Immature natural killer cell (primary cell): Measurements from ENCODE around the gene SETD4. TPM values are rescaled to one million over a fixed set of nuclear protein-coding genes. Genes with fewer than 3 reads are reported as not detected.

Experiments used
- DNase-seq, 3 donors: peaks; one replicate each; pipeline ENCODE4 v3.0.0; 2022; ENCODE audit warnings: mixed read lengths in 1 of 3
- H3K27ac Mint-ChIP-seq, 6 donors: one replicate each; pipeline ENCODE4 v1.8.0; 2020; ENCODE audit warnings: mixed read lengths in 6 of 6, mild to moderate bottlenecking in 5 of 6, inconsistent platforms in 4 of 6, moderate library complexity in 3 of 6
- H3K27me3 Mint-ChIP-seq, 3 donors: one replicate each; pipeline ENCODE4 v1.8.0; 2020 to 2021; ENCODE audit warnings: low read depth in 3 of 3, mild to moderate bottlenecking in 3 of 3, mixed read lengths in 3 of 3, moderate library complexity in 3 of 3, inconsistent platforms in 1 of 3
- H3K36me3 Mint-ChIP-seq, 3 donors: one replicate each; pipeline ENCODE4 v1.8.0; 2020; ENCODE audit warnings: mixed read lengths in 3 of 3, inconsistent platforms in 2 of 3, mild to moderate bottlenecking in 2 of 3
- H3K4me1 Mint-ChIP-seq, 2 donors: one replicate each; pipeline ENCODE4 v1.8.0; 2020; ENCODE audit warnings: inconsistent platforms in 2 of 2, mild to moderate bottlenecking in 2 of 2, mixed read lengths in 2 of 2, moderate library complexity in 1 of 2
- H3K4me3 Mint-ChIP-seq, 5 donors: one replicate each; pipeline ENCODE4 v1.8.0; 2020; ENCODE audit warnings: mild to moderate bottlenecking in 5 of 5, mixed read lengths in 5 of 5, inconsistent platforms in 3 of 5, moderate library complexity in 3 of 5
- H3K9me3 Mint-ChIP-seq, 6 donors: one replicate each; pipeline ENCODE4 v1.8.0; 2020; ENCODE audit warnings: mild to moderate bottlenecking in 6 of 6, mixed read lengths in 6 of 6, inconsistent platforms in 4 of 6, moderate library complexity in 3 of 6
- polyA plus RNA-seq, 3 donors: library from polyadenylated mRNA; unstranded; fragments of 300-500 nt; fragmentation: Illumina TruSeq; gene quantifications; one replicate each; pipeline ENCODE4 v1.2.3, GENCODE V29; 2021

Gene SETD4
- polyA plus RNA-seq, 3 donors from 2014 or later = 6.5 to 11.2 (median 8.6) TPM

DNA sequence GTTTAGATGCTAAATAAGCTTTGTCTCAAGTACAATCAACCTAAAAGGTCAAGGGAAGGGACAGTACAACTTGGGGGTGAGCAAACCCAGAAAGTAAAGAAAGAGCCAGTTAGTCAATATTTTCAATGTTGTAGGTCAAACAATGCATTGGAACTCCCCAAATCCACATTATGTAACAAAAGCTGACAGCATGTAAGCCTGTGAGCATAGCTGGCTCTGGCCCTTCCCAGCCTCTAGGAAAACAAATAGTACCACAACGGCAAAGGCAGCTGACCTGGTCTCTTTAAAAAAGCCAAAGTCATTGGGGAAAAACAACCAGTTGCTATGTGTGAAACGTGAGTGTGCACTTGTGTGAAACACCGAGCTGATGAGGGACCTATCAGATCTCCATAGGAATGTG lies 12.9 kb upstream of the SETD4 start:
- peaks cover 0 to 9% (median 6%) of the 10 kb centered on the region in 6 donors for H3K9me3 Mint-ChIP-seq
- H3K27me3 Mint-ChIP-seq = peaks cover 4 to 11% (median 5%) of the 10 kb centered on the region in 3 donors
- peaks cover 34 to 36% of the 10 kb centered on the region in 2 donors for H3K4me1 Mint-ChIP-seq
- H3K27ac Mint-ChIP-seq = no peak overlapping the region
- H3K4me3 Mint-ChIP-seq = no peak overlapping the region
- peaks cover 6 to 13% (median 12%) of the 10 kb centered on the region in 3 donors for H3K36me3 Mint-ChIP-seq
- no peak for DNase-seq

- Mint-ChIP-seq H3K27me3 (peaks cover 4 to 8% (median 5%) of the 10 kb centered on the region in 3 donors), H3K9me3 (peaks cover 0 to 9% (median 6%) of the 10 kb centered on the region in 6 donors), H3K4me3 (no peak overlapping the region), H3K4me1 (peaks cover 33% of the 10 kb centered on the region in 2 donors), H3K36me3 (peaks cover 6 to 15% (median 12%) of the 10 kb centered on the region in 3 donors), H3K27ac (no peak overlapping the region)
- no peak for DNase-seq
Observed at GRCh38 chr21:36072453-36073162, 12.3 kb upstream of the SETD4 start.

- peaks cover 33% of the 10 kb centered on the region in 2 donors for H3K4me1 Mint-ChIP-seq
- peaks cover 0 to 9% (median 6%) of the 10 kb centered on the region in 6 donors for H3K9me3 Mint-ChIP-seq
- DNase-seq = no peak
- peaks cover 4 to 7% (median 5%) of the 10 kb centered on the region in 3 donors for H3K27me3 Mint-ChIP-seq
- H3K4me3 Mint-ChIP-seq = peak overlapping the region; percentile 86 to 90 (median 89)
- peaks cover 6 to 17% (median 12%) of the 10 kb centered on the region in 3 donors for H3K36me3 Mint-ChIP-seq
- peak overlapping the region in 4 of 6 donors; percentile 5 to 69 (median 46) for H3K27ac Mint-ChIP-seq
Observed at GRCh38 chr21:36070999-36071398, 10.7 kb upstream of the SETD4 start.

DNA sequence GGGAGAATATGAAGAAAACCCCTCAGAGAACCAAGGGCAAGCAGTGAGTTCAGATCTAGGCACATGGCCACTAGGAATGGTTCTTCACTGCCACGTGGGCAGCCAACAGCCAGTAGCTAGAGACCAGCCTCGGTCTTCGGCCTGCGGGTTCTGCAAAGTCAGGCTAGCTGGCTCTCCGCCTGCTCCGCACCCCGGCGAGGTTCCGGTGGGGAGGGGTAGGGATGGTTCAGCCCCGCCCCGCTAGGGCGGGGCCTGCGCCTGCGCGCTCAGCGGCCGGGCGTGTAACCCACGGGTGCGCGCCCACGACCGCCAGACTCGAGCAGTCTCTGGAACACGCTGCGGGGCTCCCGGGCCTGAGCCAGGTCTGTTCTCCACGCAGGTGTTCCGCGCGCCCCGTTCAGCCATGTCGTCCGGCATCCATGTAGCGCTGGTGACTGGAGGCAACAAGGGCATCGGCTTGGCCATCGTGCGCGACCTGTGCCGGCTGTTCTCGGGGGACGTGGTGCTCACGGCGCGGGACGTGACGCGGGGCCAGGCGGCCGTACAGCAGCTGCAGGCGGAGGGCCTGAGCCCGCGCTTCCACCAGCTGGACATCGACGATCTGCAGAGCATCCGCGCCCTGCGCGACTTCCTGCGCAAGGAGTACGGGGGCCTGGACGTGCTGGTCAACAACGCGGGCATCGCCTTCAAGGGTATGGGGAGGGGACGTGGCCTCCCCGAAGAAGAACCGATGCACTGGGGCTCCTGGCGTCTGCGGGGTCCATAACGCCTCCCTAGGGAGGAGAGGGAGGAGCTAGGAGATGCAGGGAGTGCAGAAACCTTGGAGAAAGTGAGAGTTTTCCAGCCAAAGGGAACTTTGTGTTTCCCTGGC lies 9.6 kb upstream of the SETD4 start, which contains the start of gene CBR1:
Gene CBR1, plus strand, starts transcription at position 312 of the 871 bp plus-strand sequence. Its CDS starts 92 bp downstream, at position 404.
- Mint-ChIP-seq H3K4me3 (peak within 1 kb of the TSS; percentile 86 to 90 (median 89)), H3K4me1 (peaks cover 33% of the 10 kb centered on the region in 2 donors), H3K9me3 (peaks cover 0 to 9% (median 6%) of the 10 kb centered on the region in 6 donors), H3K27me3 (peaks cover 3 to 7% (median 4%) of the 10 kb centered on the region in 3 donors), H3K36me3 (peaks cover 6 to 17% (median 12%) of the 10 kb centered on the region in 3 donors), H3K27ac (peak within 1 kb of the TSS; percentile 65 to 89 (median 79))
- DNase-seq = peak; percentile 87 to 90 (median 88)

DNA sequence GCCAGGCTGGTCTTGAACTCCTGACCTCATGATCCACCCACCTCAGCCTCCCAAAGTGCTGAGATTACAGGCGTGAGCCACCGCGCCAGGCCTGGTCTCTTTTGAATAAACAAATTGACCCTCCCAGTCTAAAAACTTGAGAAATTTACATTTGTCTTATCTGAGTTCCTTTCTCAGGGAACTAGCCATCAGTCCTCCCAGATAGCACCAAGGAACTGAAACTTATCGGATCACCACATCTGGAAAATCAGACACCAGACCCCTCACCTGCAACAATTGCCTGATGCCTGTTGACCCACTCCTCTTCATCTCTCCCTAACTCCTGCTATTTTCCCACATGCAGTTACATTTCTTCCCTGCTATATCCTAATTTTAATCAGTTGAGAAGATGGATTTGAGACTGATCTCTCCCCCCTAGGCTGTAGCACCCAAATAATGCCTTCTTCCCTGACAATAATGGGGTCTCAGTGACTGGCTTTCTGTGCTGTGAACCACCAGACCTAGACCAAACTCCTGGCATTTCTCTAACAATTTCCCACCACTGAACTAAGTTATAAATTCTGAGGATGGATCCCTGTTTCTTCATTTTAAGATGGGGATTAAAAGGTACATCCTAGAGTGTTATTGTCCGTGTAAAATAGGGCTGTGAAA lies 8.5 kb upstream of the SETD4 start:
- Mint-ChIP-seq H3K36me3 (peaks cover 6 to 19% (median 12%) of the 10 kb centered on the region in 3 donors), H3K9me3 (peaks cover 0 to 9% (median 6%) of the 10 kb centered on the region in 6 donors), H3K4me1 (peaks cover 33% of the 10 kb centered on the region in 2 donors), H3K4me3 (peak overlapping the region in 4 of 5 donors; percentile 86 to 89 (median 88)), H3K27me3 (peaks cover 3 to 7% (median 4%) of the 10 kb centered on the region in 3 donors), H3K27ac (peak overlapping the region in 2 of 6 donors; percentile 19 to 20)
- DNase-seq = no peak

GRCh38 chr21:36065497-36066036 lies 5.2 kb upstream of the SETD4 start:
- H3K36me3 Mint-ChIP-seq = peaks cover 0 to 17% (median 3%) of the 10 kb centered on the region in 3 donors
- H3K4me3 Mint-ChIP-seq = no peak overlapping the region
- H3K27me3 Mint-ChIP-seq = peaks cover 7 to 14% (median 8%) of the 10 kb centered on the region in 3 donors
- DNase-seq = no peak
- H3K27ac Mint-ChIP-seq = no peak overlapping the region
- peaks cover 0 to 9% (median 6%) of the 10 kb centered on the region in 6 donors for H3K9me3 Mint-ChIP-seq
- peaks cover 19 to 21% of the 10 kb centered on the region in 2 donors for H3K4me1 Mint-ChIP-seq

DNA sequence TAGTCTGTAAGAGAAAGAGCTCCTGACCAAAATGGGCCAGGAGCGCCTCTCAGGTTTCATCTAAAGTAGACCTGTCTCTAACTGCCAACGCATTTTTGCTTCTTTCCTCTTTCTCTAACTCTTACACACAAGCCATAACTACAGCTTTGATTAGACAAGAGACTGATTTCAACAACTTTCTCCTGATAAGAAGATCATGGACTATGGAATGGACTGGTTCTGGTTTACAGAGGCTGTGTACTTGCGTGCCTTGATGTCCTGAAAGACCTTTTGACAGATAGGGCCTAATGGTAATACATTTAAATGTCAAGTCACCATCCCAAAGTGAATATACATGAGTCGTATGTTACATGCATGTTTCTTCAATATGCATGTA lies 3.7 kb upstream of the SETD4 start:
- Mint-ChIP-seq H3K27me3 (peaks cover 7 to 17% (median 15%) of the 10 kb centered on the region in 3 donors), H3K27ac (no peak overlapping the region), H3K36me3 (peaks cover 0 to 13% (median 2%) of the 10 kb centered on the region in 3 donors), H3K4me3 (no peak overlapping the region), H3K9me3 (peaks cover 0 to 5% (median 4%) of the 10 kb centered on the region in 6 donors), H3K4me1 (peaks cover 11 to 16% of the 10 kb centered on the region in 2 donors)
- DNase-seq = no peak

- no peaks in the 10 kb centered on the region for H3K9me3 Mint-ChIP-seq
- peaks cover 14 to 19% of the 10 kb centered on the region in 2 donors for H3K4me1 Mint-ChIP-seq
- peaks cover 7 to 15% (median 11%) of the 10 kb centered on the region in 3 donors for H3K27me3 Mint-ChIP-seq
- no peak overlapping the region for H3K4me3 Mint-ChIP-seq
- DNase-seq = no peak
- H3K27ac Mint-ChIP-seq = no peak overlapping the region
- H3K36me3 Mint-ChIP-seq = peaks cover 0 to 9% (median 0%) of the 10 kb centered on the region in 3 donors
Observed at GRCh38 chr21:36063375-36064084, 3.2 kb upstream of the SETD4 start.

- H3K27ac Mint-ChIP-seq = peak overlapping the region in 3 of 6 donors; percentile 53 to 98 (median 96)
Observed at GRCh38 chr21:36061445-36061844, 1.1 kb upstream of the SETD4 start.

GRCh38 chr21:36059823-36060158 lies 535 bp downstream of the SETD4 start:
- Mint-ChIP-seq H3K27ac (peak overlapping the region; percentile 91 to 98 (median 96)), H3K27me3 (peaks cover 7 to 15% (median 11%) of the 10 kb centered on the region in 3 donors), H3K4me1 (peaks cover 22 to 32% of the 10 kb centered on the region in 2 donors), H3K36me3 (peaks cover 19 to 22% (median 20%) of the 10 kb centered on the region in 3 donors), H3K9me3 (no peaks in the 10 kb centered on the region), H3K4me3 (peak overlapping the region; percentile 94 to 98 (median 97))
- no peak for DNase-seq

More at GRCh38 chr21:36061445-36061844, 1.1 kb upstream of the SETD4 start:
- H3K36me3 Mint-ChIP-seq = peaks cover 9 to 10% (median 9%) of the 10 kb centered on the region in 3 donors
- H3K27me3 Mint-ChIP-seq = peaks cover 7 to 15% (median 11%) of the 10 kb centered on the region in 3 donors
- no peak for DNase-seq
- peak overlapping the region in 4 of 5 donors; percentile 21 to 98 (median 98) for H3K4me3 Mint-ChIP-seq
- no peaks in the 10 kb centered on the region for H3K9me3 Mint-ChIP-seq
- H3K4me1 Mint-ChIP-seq = peaks cover 22 to 32% of the 10 kb centered on the region in 2 donors

- Mint-ChIP-seq H3K9me3 (no peaks in the 10 kb centered on the region), H3K27ac (peak overlapping the region in 1 of 6 donors; percentile 64), H3K4me1 (peaks cover 19 to 26% of the 10 kb centered on the region in 2 donors), H3K27me3 (peaks cover 4 to 8% (median 7%) of the 10 kb centered on the region in 3 donors), H3K36me3 (peaks cover 23 to 36% (median 24%) of the 10 kb centered on the region in 3 donors), H3K4me3 (no peak overlapping the region)
- DNase-seq = no peak
Observed at GRCh38 chr21:36055551-36055950, 4.8 kb downstream of the SETD4 start.

DNA sequence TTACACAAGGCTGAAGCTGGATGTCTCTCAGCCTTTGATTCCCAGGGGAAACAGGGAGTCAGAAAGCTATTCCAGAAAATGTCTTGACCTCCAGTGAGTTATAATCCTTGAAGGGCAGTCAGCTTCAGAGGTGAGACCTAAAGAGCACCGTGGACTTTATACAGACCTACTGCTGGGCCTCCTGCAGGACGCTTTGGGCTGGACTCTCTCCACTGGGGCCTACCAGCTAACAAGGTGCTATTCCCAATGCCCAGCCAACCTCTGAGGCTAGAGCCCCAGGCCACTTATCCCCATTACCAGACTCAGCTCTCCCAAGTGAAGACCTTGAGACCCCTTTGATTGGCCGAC lies 6.6 kb downstream of the SETD4 start:
- peaks cover 34 to 49% (median 37%) of the 10 kb centered on the region in 3 donors for H3K36me3 Mint-ChIP-seq
- no peaks in the 10 kb centered on the region for H3K27me3 Mint-ChIP-seq
- H3K4me1 Mint-ChIP-seq = peaks cover 9 to 21% of the 10 kb centered on the region in 2 donors
- H3K9me3 Mint-ChIP-seq = no peaks in the 10 kb centered on the region
- no peak for DNase-seq
- H3K27ac Mint-ChIP-seq = no peak overlapping the region
- H3K4me3 Mint-ChIP-seq = no peak overlapping the region
